CD4-positive, alpha-beta T cell treated with Interleukin-2 at 100 ng/mL for 4 hours (primary cell): Measurements from ENCODE around the gene KNOP1.
"Not testable (repeated sequence)": the region's sequence is repeated elsewhere in the genome, so short reads cannot be mapped to it uniquely, and the experiment has no call there.

Experiments
- DNase-seq: peaks from one replicate; pipeline ENCODE4 v3.0.0-alpha.2; 2020; ENCODE audit warnings: low spot score

Gene KNOP1

DNA sequence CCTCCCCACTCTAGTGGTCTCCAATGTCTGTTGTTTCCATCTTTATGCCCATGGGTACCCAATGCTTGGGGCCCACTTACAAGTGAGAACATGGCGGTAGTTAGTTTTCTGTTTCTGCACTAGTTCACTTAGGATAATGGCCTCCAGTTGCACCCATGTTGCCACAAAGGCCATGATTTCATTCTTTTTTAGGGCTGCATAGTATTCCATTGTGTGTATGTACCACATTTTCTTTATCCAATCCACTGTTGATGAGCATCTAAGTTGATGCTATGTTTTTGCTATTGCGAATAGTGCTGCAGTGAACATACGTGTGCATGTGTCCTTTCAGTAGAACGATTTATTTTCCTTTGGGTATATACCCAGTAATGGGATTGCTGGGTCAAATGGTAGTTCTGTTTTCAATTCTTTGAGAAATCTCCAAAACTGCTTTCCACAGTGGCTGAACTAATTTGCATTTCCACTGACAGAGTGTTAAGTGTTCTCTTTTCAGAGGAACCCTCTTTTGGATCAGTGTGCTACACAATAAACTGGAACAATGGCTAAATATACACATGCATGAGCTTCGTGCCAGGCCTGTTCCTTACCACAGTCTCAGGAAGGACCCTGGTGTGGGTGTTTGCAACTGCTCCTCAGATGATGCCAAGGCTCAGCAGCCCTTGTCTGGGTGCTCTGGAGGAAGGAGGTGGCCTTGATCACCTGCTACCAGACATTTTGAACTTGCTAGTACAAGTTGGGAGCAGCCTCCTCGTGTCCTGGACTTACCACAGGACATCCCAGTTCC lies 34.4 kb downstream of the KNOP1 start:
- DNase-seq, result no peak

DNA sequence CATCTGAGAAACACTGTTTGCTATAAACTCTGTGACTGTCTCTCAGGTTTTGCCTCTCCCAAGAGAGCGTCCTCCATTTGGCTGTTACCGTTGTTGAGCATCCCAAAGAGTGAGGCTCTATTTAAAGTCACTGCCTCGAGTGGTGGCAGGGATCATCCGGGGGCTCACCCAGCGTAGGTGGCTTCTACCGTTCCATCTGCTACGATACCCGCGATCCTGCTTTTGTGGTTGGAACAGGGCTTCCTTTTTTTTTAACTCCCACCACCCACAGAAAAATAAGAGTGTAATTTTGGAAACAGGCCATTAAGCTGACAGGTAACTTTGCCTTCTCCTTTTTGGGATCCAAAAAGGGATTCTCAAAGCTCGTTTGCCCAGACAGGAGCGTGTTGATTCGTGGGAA lies 36.4 kb downstream of the KNOP1 start:
- DNase-seq, result no peak

DNA sequence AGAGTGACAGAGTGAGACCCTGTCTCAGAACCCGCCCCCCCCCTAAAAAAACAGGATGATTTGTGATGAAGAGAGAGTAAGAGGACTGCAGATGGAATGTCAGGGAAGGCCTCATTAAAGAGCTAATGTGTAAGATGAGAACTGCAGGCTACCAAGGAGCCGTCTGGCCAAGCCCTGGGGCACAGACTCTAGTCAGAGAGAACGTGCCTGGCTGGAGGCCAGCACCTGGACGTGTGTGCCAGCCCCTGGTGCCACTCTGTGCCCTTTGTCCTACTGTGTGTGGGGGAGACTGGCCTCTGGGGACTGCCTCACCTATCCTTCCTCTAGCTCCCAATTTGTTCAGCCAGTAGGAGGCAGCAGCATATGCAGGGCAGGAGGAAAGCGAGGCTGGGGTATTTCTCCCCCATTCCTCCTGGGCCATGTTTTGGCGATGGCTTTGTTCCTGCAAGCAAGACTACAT lies 37.1 kb downstream of the KNOP1 start:
- no peak for DNase-seq

DNA sequence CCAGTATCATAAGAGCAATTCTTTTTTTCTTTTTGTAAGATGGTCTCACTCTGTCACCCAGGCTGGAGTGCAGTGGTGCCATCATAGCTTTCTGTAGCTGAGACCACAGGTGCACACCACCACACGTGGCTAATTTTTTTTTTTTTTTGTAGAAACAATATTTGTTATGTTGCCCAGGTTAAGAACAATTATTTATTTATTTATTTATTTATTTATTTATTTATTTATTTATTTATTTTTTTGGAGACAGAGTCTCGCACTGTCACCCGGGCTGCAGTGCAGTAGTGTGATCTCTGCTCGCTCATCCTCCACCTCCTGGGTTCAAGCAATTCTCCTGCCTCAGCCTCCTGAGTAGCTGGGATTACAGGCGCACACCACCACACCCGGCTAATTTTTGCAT lies 38.7 kb downstream of the KNOP1 start:
- DNase-seq, result not testable (repeated sequence)

DNA sequence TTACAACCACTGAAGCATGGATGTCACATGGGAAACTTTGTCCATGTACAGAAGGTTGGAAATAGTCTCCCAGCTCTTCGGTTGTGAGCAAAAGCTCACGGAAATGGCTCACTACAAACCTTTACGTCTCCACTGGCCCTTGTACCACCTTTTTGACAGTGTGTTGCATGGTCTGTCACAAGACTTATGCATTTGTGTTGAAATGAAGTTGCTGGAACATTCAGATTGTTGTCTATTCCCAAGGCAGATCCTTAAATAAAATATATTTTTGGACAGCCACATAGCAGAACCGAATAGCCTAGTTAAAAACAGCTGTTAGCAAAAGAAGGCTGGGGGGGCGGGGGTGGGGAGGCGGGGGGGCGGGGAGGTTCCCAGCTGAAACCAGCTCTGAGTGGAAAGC lies 39.2 kb downstream of the KNOP1 start:
- no peak for DNase-seq

DNA sequence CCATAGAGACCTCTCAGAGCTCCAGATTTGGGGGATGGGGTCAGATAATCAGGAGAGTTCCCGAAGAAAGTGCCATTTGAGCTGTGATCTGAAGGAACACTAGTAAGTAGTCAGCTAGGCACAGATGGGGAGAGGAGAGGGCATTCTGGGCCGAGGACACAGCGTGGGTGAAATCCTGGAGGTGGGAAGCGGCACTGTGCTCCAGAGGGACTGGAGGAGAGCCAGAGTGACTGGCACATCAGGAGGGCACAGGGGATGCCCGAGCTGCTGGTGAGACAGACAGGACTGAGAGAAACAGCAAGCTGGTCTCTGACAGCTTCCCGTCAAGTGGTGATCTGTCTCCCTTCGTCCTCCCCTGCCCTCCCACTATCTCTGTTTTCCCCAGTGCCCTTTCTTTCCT lies 40.6 kb downstream of the KNOP1 start:
- no peak for DNase-seq

DNA sequence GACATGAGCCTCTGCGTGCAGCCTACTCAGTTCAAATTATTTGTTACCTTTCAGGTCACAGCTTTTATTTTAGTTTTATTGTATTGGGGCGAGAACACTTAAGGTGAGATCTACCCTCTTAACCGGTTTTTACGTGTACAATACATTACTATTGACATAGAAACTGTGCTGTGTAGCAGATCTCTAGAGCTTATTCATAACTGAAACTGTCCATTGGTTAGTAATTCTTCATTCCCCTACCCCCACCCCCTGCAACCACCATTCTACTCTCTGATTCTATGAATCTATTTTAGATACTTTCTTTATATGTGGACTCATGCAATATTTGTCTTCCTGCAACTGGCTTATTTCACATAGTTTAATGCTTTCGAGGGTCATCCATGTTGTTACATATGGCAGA lies 43.5 kb downstream of the KNOP1 start:
- no peak for DNase-seq

DNA sequence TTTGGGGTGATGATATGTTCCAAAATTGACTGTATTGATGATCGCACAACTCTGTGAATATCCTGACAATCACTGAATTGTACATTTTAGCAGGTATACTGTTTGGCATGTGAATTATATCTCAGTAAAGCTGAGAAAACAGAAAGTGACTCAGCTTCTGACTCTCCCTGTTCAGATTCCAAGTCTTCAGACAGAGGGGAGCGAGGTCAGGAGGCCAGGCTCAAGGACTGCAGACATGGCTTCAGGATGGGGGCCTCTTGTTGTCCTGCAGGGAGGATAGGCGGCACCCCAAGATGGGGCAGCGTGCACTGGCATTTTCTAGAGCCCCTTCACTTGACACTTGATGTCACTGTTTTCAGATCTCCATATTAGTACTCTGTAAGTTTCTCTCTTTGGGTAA lies 45.6 kb downstream of the KNOP1 start:
- DNase-seq, result no peak

DNA sequence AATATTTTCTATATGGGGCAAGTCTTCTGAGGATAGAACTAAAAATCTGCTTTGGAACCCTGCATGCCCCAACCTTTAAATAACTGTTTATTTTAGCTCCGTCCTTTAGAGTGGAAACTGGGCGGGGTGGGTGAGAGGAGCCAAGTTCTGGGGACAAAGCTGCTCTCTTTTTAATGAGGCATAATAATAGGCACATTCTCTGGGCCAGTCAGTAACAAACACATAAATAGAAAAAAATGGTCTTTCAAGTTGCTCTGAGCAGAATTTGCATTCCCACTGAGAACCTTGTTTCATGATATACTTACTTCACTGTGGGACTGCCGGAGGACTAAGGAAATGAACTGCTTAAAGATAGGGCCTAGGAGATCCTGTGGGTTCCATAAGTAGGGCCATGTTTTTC lies 51.5 kb downstream of the KNOP1 start:
- no peak for DNase-seq

DNA sequence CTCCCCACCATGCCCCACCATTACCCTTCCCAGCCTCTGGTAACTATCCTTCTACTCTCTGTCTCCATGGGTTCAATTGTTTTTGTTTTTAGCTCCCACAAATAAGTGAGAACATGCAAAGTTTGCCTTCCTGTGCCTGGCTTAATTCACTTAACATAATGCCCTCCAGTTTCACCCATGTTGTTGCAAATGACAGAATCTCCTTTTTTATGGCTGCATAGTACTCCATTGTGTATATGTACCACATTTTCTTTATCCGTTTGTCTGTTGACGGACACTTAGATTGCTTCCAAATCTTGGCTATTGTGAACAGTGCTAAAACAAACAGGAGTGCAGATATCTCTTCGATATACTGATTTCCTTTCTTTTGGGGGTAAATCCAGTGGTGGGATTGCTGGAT lies 52.7 kb downstream of the KNOP1 start:
- DNase-seq, result not testable (repeated sequence)

DNA sequence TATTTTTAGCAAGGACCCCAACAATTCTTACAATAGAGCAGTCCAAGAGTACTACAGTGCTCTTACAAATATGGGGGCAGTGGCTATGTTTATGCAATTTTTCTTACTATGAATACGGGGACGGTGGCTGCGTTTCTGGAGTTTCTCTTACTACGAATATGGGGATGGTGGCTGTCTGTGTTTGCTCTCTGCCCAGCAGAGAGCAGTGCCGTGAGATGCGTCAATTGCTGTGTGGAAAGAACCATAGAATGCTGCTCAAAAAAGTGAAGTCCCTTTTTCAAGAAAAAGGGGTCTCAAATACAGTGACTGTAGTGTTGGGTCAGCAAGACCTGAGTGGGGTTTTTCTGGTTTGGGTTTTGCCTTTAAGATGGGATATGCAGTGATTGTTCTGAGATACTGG lies 53.9 kb downstream of the KNOP1 start:
- no peak for DNase-seq

DNA sequence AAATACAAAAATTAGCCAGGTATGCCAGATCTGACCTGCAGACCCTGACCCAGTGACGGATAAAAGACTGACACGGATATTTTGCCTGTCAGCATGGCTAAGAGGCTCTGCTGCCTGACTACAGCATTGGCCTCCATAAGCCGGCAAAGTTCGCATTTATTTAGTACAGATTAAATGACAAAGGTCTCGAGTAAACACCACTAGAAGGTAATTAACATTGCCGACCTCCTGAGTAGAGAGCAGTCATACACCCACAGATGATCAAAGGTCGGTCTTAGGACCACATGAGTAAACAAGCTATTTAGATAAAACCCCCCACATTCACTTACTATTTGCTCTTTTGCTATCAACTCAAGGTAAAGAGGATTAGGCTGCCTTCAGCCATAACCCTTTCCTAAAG lies 55.7 kb downstream of the KNOP1 start:
- no peak for DNase-seq

DNA sequence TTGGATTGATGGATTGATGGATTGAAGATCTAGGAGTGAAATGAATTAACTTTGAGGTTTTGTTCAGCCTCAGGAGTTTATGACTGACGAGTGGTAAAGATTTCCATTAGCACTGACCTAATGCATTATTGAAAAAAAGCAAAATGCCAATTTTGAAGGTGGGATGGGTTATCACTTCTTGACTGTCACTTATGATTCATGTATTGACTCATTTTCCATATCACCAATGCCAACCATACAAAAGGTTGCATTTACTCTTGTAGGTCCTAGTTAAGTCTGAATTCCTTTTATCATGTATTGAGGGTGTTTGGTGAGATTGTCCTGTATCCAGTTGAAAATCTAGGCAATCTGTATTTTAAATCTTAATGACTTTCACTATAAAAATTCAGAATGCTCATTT lies 57.6 kb downstream of the KNOP1 start:
- no peak for DNase-seq

DNA sequence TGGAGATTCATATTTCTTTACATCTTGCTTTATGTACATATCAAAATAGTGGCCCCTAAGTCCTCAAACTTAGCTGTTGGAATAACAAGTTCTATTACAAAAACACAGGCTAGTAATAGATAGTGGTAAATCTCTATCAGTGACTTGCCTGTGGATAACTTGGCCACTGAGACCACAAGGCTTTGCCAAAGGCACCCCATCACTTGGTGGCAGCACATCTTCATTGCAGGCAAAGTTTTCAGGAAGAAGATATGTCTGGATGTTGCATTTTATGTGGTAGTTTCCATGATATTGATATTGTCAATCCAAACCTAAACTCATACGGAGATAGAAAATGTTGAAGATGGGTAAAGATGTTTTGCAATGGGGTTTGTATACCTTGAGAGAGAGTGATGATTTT lies 58.5 kb downstream of the KNOP1 start:
- no peak for DNase-seq

DNA sequence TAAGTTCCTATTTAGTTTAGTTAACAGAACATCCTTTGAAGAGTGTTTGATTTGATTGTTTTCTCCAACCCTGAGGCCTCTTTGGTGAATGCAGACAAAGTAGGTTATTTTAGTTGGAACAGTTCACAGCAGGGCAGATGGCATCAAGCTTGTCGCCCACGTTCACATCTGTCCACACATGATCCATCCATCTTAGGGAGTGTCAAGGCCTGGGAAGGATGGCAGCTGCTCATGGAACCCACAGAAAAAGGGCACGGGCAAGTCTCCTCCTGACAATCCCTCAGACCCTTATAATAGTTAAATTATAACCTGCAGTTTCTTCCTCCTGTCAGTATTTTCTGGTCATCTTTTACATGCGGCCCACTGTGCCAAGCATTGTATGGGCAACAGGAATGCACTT lies 60.2 kb downstream of the KNOP1 start:
- DNase-seq, result no peak

DNA sequence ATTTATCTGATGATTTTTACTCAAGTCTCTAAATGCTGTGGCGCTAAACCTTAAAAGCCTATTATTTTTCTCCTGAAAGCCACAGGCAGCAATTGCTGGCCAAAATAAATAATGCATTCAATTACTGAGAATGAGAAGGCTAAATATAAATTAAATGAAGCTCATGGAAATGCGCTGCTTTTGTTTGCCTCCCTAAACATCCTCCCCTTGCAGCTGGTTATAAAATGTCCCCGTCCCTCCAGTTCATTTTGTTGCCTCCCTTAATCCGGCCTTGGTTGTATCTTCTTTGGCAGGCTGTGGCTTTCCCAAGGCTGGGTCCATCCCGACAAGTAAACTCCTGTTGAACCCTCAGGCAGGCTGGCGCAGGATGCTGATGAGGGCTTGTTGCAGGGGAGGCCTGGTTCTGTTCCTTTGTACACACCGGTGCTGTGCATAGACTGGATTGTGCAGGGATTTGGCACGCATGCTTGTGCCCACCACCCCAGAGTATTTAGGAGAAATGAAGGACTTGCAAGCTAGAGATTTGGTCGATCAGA lies 62.7 kb downstream of the KNOP1 start:
- DNase-seq, result no peak

DNA sequence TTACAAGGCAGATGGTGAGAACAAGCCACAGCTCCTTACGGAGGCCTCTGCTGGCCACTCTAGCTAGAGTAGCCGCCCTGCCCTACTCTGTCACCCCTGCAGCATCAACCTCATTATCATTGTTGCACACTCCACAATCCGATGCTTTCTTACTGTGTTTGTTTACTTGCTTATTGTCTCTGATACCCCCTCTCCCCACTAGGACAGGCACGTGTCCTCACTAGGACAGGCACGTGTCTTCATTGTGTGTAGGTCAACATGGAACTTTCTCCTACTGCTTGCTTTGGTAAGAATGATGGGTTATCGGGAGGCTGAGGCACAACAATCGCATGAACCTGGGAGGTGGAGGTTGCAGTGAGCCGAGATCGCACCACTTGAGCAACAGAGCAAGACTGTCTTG lies 63.9 kb downstream of the KNOP1 start:
- no peak for DNase-seq
